H1 (cell line): ENCODE data around the gene SLC39A11. TPM values are rescaled to one million over a fixed set of nuclear protein-coding genes. Genes with fewer than 3 reads are reported as not detected.

Experiments used
- CTCF ChIA-PET: fragments of 300-600 bp; sonication (Branson Sonifier 250); formaldehyde crosslinking; loops from one replicate; lab custom pipeline; 2021; ENCODE audit not compliant: partially characterized antibody; lab: Charles Lee
- POLR2A ChIA-PET: fragments of 300-600 bp; sonication (Branson Sonifier 250); formaldehyde crosslinking; loops from one replicate; lab custom pipeline; 2021; ENCODE audit warnings: inconsistent platforms; ENCODE audit not compliant: partially characterized antibody; lab: Charles Lee
- DNase-seq, 2 experiments: peaks; one replicate each; pipeline versions ENCODE4 v3.0.0 to v3.0.0-alpha.2; 2010 to 2022; ENCODE audit warnings: low spot score in 2 of 2, low read depth in 1 of 2, mixed read lengths in 1 of 2
- FAIRE-seq: peaks from 2 replicates; lab custom pipeline; 2011; peaks lifted over from hg19 to GRCh38; lab: Jason Lieb, UNC
- H2AFZ ChIP-seq: 2 replicates; pipeline ENCODE4 v1.8.1; 2012; ENCODE audit warnings: low read length, inconsistent platforms
- H2AK5ac ChIP-seq: 2 replicates; pipeline ENCODE4 v1.6.1; 2013; ENCODE audit warnings: low read depth, low read length
- H2BK120ac ChIP-seq: replicated peaks from 2 replicates; pipeline ENCODE3; 2013; ENCODE audit warnings: low read depth, low read length, inconsistent platforms
- H2BK12ac ChIP-seq: 2 replicates; pipeline ENCODE4 v1.6.1; 2013; ENCODE audit warnings: low read depth, low read length
- H2BK15ac ChIP-seq: 2 replicates; pipeline ENCODE4 v1.6.1; 2013; ENCODE audit warnings: low read length
- H2BK20ac ChIP-seq: 2 replicates; pipeline ENCODE4 v1.6.1; 2013; ENCODE audit warnings: low read length
- H2BK5ac ChIP-seq: 2 replicates; pipeline ENCODE4 v1.6.1; 2013; ENCODE audit warnings: low read depth, low read length
- H3K14ac ChIP-seq: 2 replicates; pipeline ENCODE4 v1.6.1; 2013; ENCODE audit warnings: inconsistent platforms; ENCODE audit not compliant: insufficient read length
- H3K18ac ChIP-seq: 2 replicates; pipeline ENCODE4 v1.6.1; 2013; ENCODE audit warnings: low read length; ENCODE audit errors: extremely low read depth
- H3K23ac ChIP-seq: 2 replicates; pipeline ENCODE4 v1.6.1; 2013; ENCODE audit warnings: inconsistent platforms; ENCODE audit not compliant: insufficient read length
- H3K23me2 ChIP-seq: 2 replicates; pipeline ENCODE4 v1.6.1; 2013; ENCODE audit warnings: low read depth, low read length
- H3K27ac ChIP-seq: 2 replicates; pipeline ENCODE4 v1.6.1; 2011; ENCODE audit warnings: low read depth, low read length, inconsistent platforms
- H3K27me3 ChIP-seq, 4 experiments: replicated peaks in 1 of 4; 1 replicate in 1 of 4; 2 replicates in 3 of 4; pipeline versions ENCODE4 v1.6.1 to v1.8.1; 2011 to 2013; ENCODE audit warnings: low read length in 3 of 4, mild to moderate bottlenecking in 3 of 4, inconsistent platforms in 2 of 4, mixed read lengths in 2 of 4, moderate library complexity in 1 of 4; ENCODE audit not compliant: control insufficient read depth in 3 of 4, insufficient read depth in 3 of 4; ENCODE audit errors: extremely low read depth in 1 of 4
- H3K36me3 ChIP-seq, 4 experiments: 2 replicates each; pipeline versions ENCODE4 v1.6.1 to v1.8.1; 2011 to 2013; ENCODE audit warnings: mild to moderate bottlenecking in 4 of 4, low read length in 3 of 4, moderate library complexity in 2 of 4, control low read depth in 1 of 4, inconsistent platforms in 1 of 4; ENCODE audit not compliant: insufficient read depth in 4 of 4, control insufficient read depth in 2 of 4
- H3K4ac ChIP-seq: replicated peaks from 2 replicates; pipeline ENCODE3; 2013; ENCODE audit warnings: low read length, low read depth, mixed read lengths, inconsistent platforms; ENCODE audit not compliant: insufficient read length
- H3K4me1 ChIP-seq, 4 experiments: replicated peaks in 1 of 4; 1 replicate in 1 of 4; 2 replicates in 3 of 4; pipeline versions ENCODE4 v1.6.1 to v1.8.1; 2011 to 2013; ENCODE audit warnings: low read length in 3 of 4, inconsistent platforms in 2 of 4, mixed read lengths in 1 of 4; ENCODE audit not compliant: insufficient read depth in 4 of 4, control insufficient read depth in 3 of 4
- H3K4me2 ChIP-seq, 2 experiments: 2 replicates each; pipeline versions ENCODE4 v1.6.1 to v1.8.1; 2011 to 2013; ENCODE audit warnings: low read depth in 2 of 2, low read length in 2 of 2, control low read depth in 1 of 2, inconsistent platforms in 1 of 2, mild to moderate bottlenecking in 1 of 2; ENCODE audit not compliant: insufficient read depth in 1 of 2
- H3K4me3 ChIP-seq, 4 experiments: fragments of 200-600, 300-600 bp in 1 of 4; sonication (generic), shearing (Covaris generic), sonication (Bioruptor Twin) in 1 of 4; 2 replicates each; pipeline versions ENCODE4 v1.5.1 to v1.8.1; 2011 to 2016; ENCODE audit warnings: low read length in 4 of 4, low read depth in 3 of 4, control low read depth in 2 of 4, inconsistent platforms in 2 of 4, mild to moderate bottlenecking in 2 of 4, mixed read lengths in 1 of 4, moderate library complexity in 1 of 4; ENCODE audit not compliant: insufficient read depth in 2 of 4; ENCODE audit errors: extremely low read depth in 1 of 4
- H3K56ac ChIP-seq: replicated peaks from 2 replicates; pipeline ENCODE3; 2013; ENCODE audit warnings: low read depth, mild to moderate bottlenecking, mixed read lengths, low read length, inconsistent platforms; ENCODE audit not compliant: insufficient read length
- H3K79me1 ChIP-seq: 2 replicates; pipeline ENCODE4 v1.6.1; 2013; ENCODE audit warnings: low read depth, low read length, control low read depth
- H3K79me2 ChIP-seq, 2 experiments: 2 replicates each; pipeline versions ENCODE4 v1.6.1 to v1.8.1; 2012 to 2013; ENCODE audit warnings: low read length in 2 of 2, mild to moderate bottlenecking in 2 of 2, inconsistent platforms in 1 of 2; ENCODE audit not compliant: insufficient read depth in 2 of 2, control insufficient read depth in 1 of 2
- H3K9ac ChIP-seq, 4 experiments: replicated peaks in 1 of 4; 1 replicate in 1 of 4; 2 replicates in 3 of 4; pipeline versions ENCODE4 v1.6.1 to v1.8.1; 2011 to 2013; ENCODE audit warnings: low read depth in 3 of 4, low read length in 3 of 4, control low read depth in 2 of 4, mild to moderate bottlenecking in 2 of 4, moderate library complexity in 2 of 4, inconsistent platforms in 1 of 4; ENCODE audit errors: extremely low read depth in 1 of 4
- H3K9me3 ChIP-seq, 2 experiments: 2 replicates each; pipeline versions ENCODE4 v1.6.1 to v1.8.1; 2012 to 2013; ENCODE audit warnings: mild to moderate bottlenecking in 2 of 2, moderate library complexity in 2 of 2, control low read depth in 1 of 2, inconsistent platforms in 1 of 2, low read depth in 1 of 2, low read length in 1 of 2, mixed read lengths in 1 of 2; ENCODE audit not compliant: insufficient read depth in 2 of 2
- H4K20me1 ChIP-seq, 2 experiments: replicated peaks in 1 of 2; 2 replicates each; pipeline versions ENCODE3 to v1.8.1; 2011 to 2013; ENCODE audit warnings: inconsistent platforms in 2 of 2, low read length in 2 of 2, mild to moderate bottlenecking in 1 of 2; ENCODE audit not compliant: insufficient read depth in 2 of 2, control insufficient read depth in 1 of 2
- H4K5ac ChIP-seq: 2 replicates; pipeline ENCODE4 v1.6.1; 2013; ENCODE audit warnings: low read length, low read depth, mixed read lengths, inconsistent platforms; ENCODE audit not compliant: insufficient read length
- H4K8ac ChIP-seq: 2 replicates; pipeline ENCODE4 v1.8.0; 2013; ENCODE audit warnings: mild to moderate bottlenecking, moderate library complexity, low read length, inconsistent platforms; ENCODE audit not compliant: insufficient read depth; ENCODE audit errors: extremely low read depth
- H4K91ac ChIP-seq: replicated peaks from 2 replicates; pipeline ENCODE3; 2013; ENCODE audit warnings: low read length, mixed read lengths, inconsistent platforms; ENCODE audit not compliant: insufficient read length
- CTCF ChIP-seq, 3 experiments: IDR thresholded peaks; 1 replicate in 2 of 3; 2 replicates in 1 of 3; pipeline versions ENCODE4 v1.5.1 to v1.6.1; 2011; ENCODE audit warnings: low read length in 3 of 3, mild to moderate bottlenecking in 3 of 3, inconsistent platforms in 2 of 3, low read depth in 1 of 3, moderate library complexity in 1 of 3; ENCODE audit not compliant: insufficient read depth in 1 of 3; ENCODE audit errors: control extremely low read depth in 1 of 3
- KDM4A ChIP-seq: IDR thresholded peaks from one replicate; pipeline ENCODE4 v1.7.1; 2012; ENCODE audit warnings: low read depth, mild to moderate bottlenecking, moderate library complexity, low read length, inconsistent platforms; ENCODE audit not compliant: severe bottlenecking
- NANOG ChIP-seq: IDR thresholded peaks from 2 replicates; pipeline ENCODE4 v1.6.1; 2011; ENCODE audit warnings: low read length, low read depth, mild to moderate bottlenecking, inconsistent platforms; ENCODE audit not compliant: insufficient read depth, poor library complexity, severe bottlenecking
- RAD21 ChIP-seq, 2 experiments: IDR thresholded peaks in 1 of 2; conservative IDR thresholded peaks in 1 of 2; 2 replicates each; pipeline ENCODE4 v1.6.1; 2011; ENCODE audit warnings: low read depth in 2 of 2, low read length in 2 of 2, improper control_type of control experiment in 1 of 2, inconsistent platforms in 1 of 2, mild to moderate bottlenecking in 1 of 2, moderate library complexity in 1 of 2
- SP2 ChIP-seq: IDR thresholded peaks from 2 replicates; pipeline ENCODE4 v1.6.1; 2012; ENCODE audit warnings: mild to moderate bottlenecking, low read length, inconsistent platforms
- ZNF274 ChIP-seq: IDR thresholded peaks from 2 replicates; pipeline ENCODE4 v1.7.0; 2012; ENCODE audit warnings: low read length, borderline replicate concordance; ENCODE audit errors: extremely low read depth
- WGBS, 2 experiments: shearing (Covaris generic) in 1 of 2; methylation state at CpG; one replicate each; pipeline versions ENCODE4 v1.1.6 to v1.1.7; 2013 to 2015; ENCODE audit warnings: low lambda C conversion rate in 2 of 2, mixed read lengths in 2 of 2, inconsistent platforms in 1 of 2, low coverage in 1 of 2, missing lambda C conversion rate in 1 of 2; ENCODE audit not compliant: insufficient replicate concordance in 2 of 2, insufficient coverage in 1 of 2, insufficient read length in 1 of 2; ENCODE audit errors: extremely low coverage in 1 of 2, missing lambda C conversion rate in 1 of 2; 5-methylcytosine and 5-hydroxymethylcytosine counted together
- polyA plus RNA-seq, 7 experiments: library from polyadenylated mRNA; depleted of rRNA in 3 of 7; stranded (reverse) in 5 of 7; unstranded in 2 of 7; fragments of >200 nt in 5 of 7; fragments of 200-250 nt in 2 of 7; gene quantifications; 1 replicate in 5 of 7; 2 replicates in 1 of 7; 4 replicates in 1 of 7; pipeline versions ENCODE4 v1.2.1 to v1.2.3, GENCODE V29; 2011 to 2013; ENCODE audit warnings: missing spikeins in 2 of 7, mixed read lengths in 2 of 7
- total RNA-seq: library from RNA; stranded (reverse); fragmentation: NEBNext Ultra II Directional; extraction: Animal tissue kit (Norgen Biotek cat#: 25700); gene quantifications from 2 replicates; pipeline ENCODE4 v1.2.1, GENCODE V29; 2021
- TF ChIP-seq, protein P1 (sequence below): IDR thresholded peaks from 2 replicates; pipeline ENCODE4 v1.6.1; 2011; ENCODE audit warnings: low read length, improper control_type of control experiment

The SLC39A11 gene
- total and polyA plus RNA-seq, 2 of the 8 experiments (the other 6 are each of a cell fraction or from before 2014, with no cell fraction given) = 12.2 to 19.6 TPM

GRCh38 chr17:72657467-72658317, 434.8 kb downstream of the SLC39A11 start:
- POLR2A ChIA-PET = no interaction called here
- Histone ChIP-seq H3K27me3 (no peaks in the 10 kb centered on the region; a peak in 1 of 7 replicates), H2AK5ac (no peak overlapping the region), H3K79me2 (no peaks in the 10 kb centered on the region), H3K9ac (no peak overlapping the region), H3K27ac (no peak overlapping the region), H2BK15ac (0 out of 2 replicates have a peak overlapping the region, but pooled peaks have one; percentile 61), H3K4me3 (no peak overlapping the region), H2BK5ac (no peak overlapping the region), H4K8ac (no peak overlapping the region; the same call in 1 of the 2 replicates), H3K4ac (no peak overlapping the region), H3K4me1 (peaks cover 0 to 10% (median 3%) of the 10 kb centered on the region in 4 experiments; a peak in 3 of 7 replicates), H3K36me3 (no peaks in the 10 kb centered on the region), H2AFZ (no peak overlapping the region), H3K56ac (no peak overlapping the region), H3K23me2 (no peaks in the 10 kb centered on the region), H4K5ac (no peak overlapping the region), H4K91ac (no peak overlapping the region), H2BK12ac (no peak overlapping the region), H3K4me2 (no peak overlapping the region), H3K23ac (no peak overlapping the region), H3K14ac (no peak overlapping the region), H2BK20ac (no peak overlapping the region), H3K18ac (no peak overlapping the region), H3K79me1 (no peaks in the 10 kb centered on the region), H3K9me3 (no peaks in the 10 kb centered on the region), H4K20me1 (no peaks in the 10 kb centered on the region)
- DNase-seq = no peak
- CTCF ChIA-PET = interaction anchor here (0.9 to 1.0 kb wide), 2 partner anchors 42 to 97 kb away, joined by 3 to 4 read pairs; no protein-coding TSS in a partner anchor
- WGBS, 2 experiments = 82% methylated on average over 9 of the region's 9 CpGs; no CpG with 5 or more reads in 1 of the 2 experiments
- FAIRE-seq = no peak
- TF ChIP-seq CTCF (IDR thresholded peaks at IDR 0.05; ENCODE audit: control extremely low read depth in 1 of 3, insufficient read depth in 1 of 3, low read depth in 1 of 3, low read length in 3 of 3) = peak; percentile 43 to 52 (median 46)
- TF ChIP-seq ZNF274 = no peak
- TF ChIP-seq KDM4A = no peak
- peak; percentile 55 to 69 for TF ChIP-seq RAD21 (IDR thresholded peaks at IDR 0.05 in 1 of 2, conservative IDR thresholded peaks at IDR 0.05 in 1 of 2; ENCODE audit: low read depth in 2 of 2, low read length in 2 of 2)
- TF ChIP-seq, protein P1, sequence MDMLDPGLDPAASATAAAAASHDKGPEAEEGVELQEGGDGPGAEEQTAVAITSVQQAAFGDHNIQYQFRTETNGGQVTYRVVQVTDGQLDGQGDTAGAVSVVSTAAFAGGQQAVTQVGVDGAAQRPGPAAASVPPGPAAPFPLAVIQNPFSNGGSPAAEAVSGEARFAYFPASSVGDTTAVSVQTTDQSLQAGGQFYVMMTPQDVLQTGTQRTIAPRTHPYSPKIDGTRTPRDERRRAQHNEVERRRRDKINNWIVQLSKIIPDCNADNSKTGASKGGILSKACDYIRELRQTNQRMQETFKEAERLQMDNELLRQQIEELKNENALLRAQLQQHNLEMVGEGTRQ = no peak
- no peak for TF ChIP-seq SP2
- TF ChIP-seq NANOG = no peak
- TF ChIP-seq, all 59 proteins: peak for 2
- no peak overlapping the region for H2BK120ac ChIP-seq
